Progenitor cell of endocrine pancreas (in vitro differentiated cells): ENCODE measurements around the gene TPP1. TPM values are rescaled to one million over a fixed set of nuclear protein-coding genes. Genes with fewer than 3 reads are reported as not detected.

ENCODE experiments used
- DNase-seq: peaks from one replicate; pipeline ENCODE4 v3.0.0; 2021; ENCODE audit warnings: low spot score; ENCODE audit not compliant: unreplicated experiment
- H3K27ac Mint-ChIP-seq: 2 replicates; pipeline ENCODE4 v1.8.0; 2021; ENCODE audit warnings: mild to moderate bottlenecking, moderate library complexity, mixed read lengths
- H3K27me3 Mint-ChIP-seq: 2 replicates; pipeline ENCODE4 v1.8.0; 2021; ENCODE audit warnings: mixed read lengths
- H3K36me3 Mint-ChIP-seq: 2 replicates; pipeline ENCODE4 v1.8.0; 2022; ENCODE audit warnings: mixed read lengths; ENCODE audit not compliant: insufficient read depth
- H3K4me1 Mint-ChIP-seq: 2 replicates; pipeline ENCODE4 v1.8.0; 2021; ENCODE audit warnings: low read depth, mixed read lengths
- H3K4me3 Mint-ChIP-seq: 2 replicates; pipeline ENCODE4 v1.8.0; 2021; ENCODE audit warnings: low read depth, mild to moderate bottlenecking, moderate library complexity, mixed read lengths
- H3K9me3 Mint-ChIP-seq: 2 replicates; pipeline ENCODE4 v1.8.0; 2021; ENCODE audit warnings: low read depth, mixed read lengths
- CTCF ChIP-seq: fragments of 200-600 bp; sonication (generic); IDR thresholded peaks from one replicate; pipeline ENCODE4 v1.5.0; 2021; ENCODE audit warnings: antibody characterized with exemption, mild to moderate bottlenecking; ENCODE audit not compliant: unreplicated experiment
- total RNA-seq: library from RNA; stranded (reverse); gene quantifications from 2 replicates; pipeline ENCODE4 v1.2.1, GENCODE V29; 2021

The TPP1 gene
- total RNA-seq, 1 donor from 2014 or later: 59.9 TPM

GRCh38 chr11:6563667-6564066, 55.6 kb downstream of the TPP1 start:
- Mint-ChIP-seq H3K27ac (no peak overlapping the region), H3K4me3 (no peak overlapping the region), H3K27me3 (no peaks in the 10 kb centered on the region), H3K9me3 (no peaks in the 10 kb centered on the region), H3K36me3 (no peaks in the 10 kb centered on the region), H3K4me1 (no peaks in the 10 kb centered on the region)
- no peak for DNase-seq
- no peak for TF ChIP-seq CTCF

GRCh38 chr11:6563121-6563619, 56.1 kb downstream of the TPP1 start:
- Mint-ChIP-seq H3K36me3 (no peaks in the 10 kb centered on the region), H3K9me3 (no peaks in the 10 kb centered on the region), H3K27me3 (no peaks in the 10 kb centered on the region), H3K27ac (no peak overlapping the region), H3K4me1 (no peaks in the 10 kb centered on the region), H3K4me3 (no peak overlapping the region)
- no peak for DNase-seq
- no peak for TF ChIP-seq CTCF

Other genes with a start within 250 kb of the TPP1 start
- 25.5 and 27.8 TPM in 2 replicates for gene SMPD1, start 228.9 kb downstream of the TPP1 start, total RNA-seq
- 64.2 and 71.4 TPM in 2 replicates for gene APBB1, start 200.3 kb downstream of the TPP1 start, total RNA-seq
- 2.5 and 6.1 TPM in 2 replicates for gene HPX, start 178.4 kb downstream of the TPP1 start, total RNA-seq
- 18.5 and 22.6 TPM in 2 replicates for gene TRIM3, start 145.5 kb downstream of the TPP1 start, total RNA-seq
- 77.0 and 78.1 TPM in 2 replicates for gene ARFIP2, start 138.1 kb downstream of the TPP1 start, total RNA-seq
- gene TIMM10B, start 137.9 kb downstream of the TPP1 start, total RNA-seq: 34.2 and 37.5 TPM in 2 replicates
- 7.0 and 7.7 TPM in 2 replicates for gene DNHD1, start 122.1 kb downstream of the TPP1 start, total RNA-seq
- gene RRP8, start 15.8 kb downstream of the TPP1 start, total RNA-seq: 18.8 and 21.7 TPM in 2 replicates
- gene ILK, start 15.6 kb downstream of the TPP1 start, total RNA-seq: 127 and 133 TPM in 2 replicates
- 148 and 160 TPM in 2 replicates for gene TAF10, start 7.2 kb downstream of the TPP1 start, total RNA-seq
- gene DCHS1, start 36.4 kb upstream of the TPP1 start, total RNA-seq: 54.7 and 61.4 TPM in 2 replicates
- gene MRPL17, start 63.9 kb upstream of the TPP1 start, total RNA-seq: 36.5 and 41.3 TPM in 2 replicates
- gene OR2AG2, start 152.6 kb upstream of the TPP1 start, total RNA-seq: 0.48 and 1.0 TPM in 2 replicates
- not detected in 2 replicates for gene OR2AG1, start 163.6 kb upstream of the TPP1 start, total RNA-seq
- gene OR6A2, start 180.3 kb upstream of the TPP1 start, total RNA-seq: 0.13 and 0.24 TPM in 2 replicates
- not detected in 2 replicates for gene OR10A5, start 226.3 kb upstream of the TPP1 start, total RNA-seq
- gene OR10A2, start 243.6 kb upstream of the TPP1 start, total RNA-seq: not detected in 2 replicates